ENCODE measurements around the gene PIP5K1C.

The PIP5K1C gene

GRCh38 chr19:3694361-3695123 lies 5.7 kb downstream of the PIP5K1C start:
- no peak for DNase-seq (ENCODE audit: low read depth)

DNA sequence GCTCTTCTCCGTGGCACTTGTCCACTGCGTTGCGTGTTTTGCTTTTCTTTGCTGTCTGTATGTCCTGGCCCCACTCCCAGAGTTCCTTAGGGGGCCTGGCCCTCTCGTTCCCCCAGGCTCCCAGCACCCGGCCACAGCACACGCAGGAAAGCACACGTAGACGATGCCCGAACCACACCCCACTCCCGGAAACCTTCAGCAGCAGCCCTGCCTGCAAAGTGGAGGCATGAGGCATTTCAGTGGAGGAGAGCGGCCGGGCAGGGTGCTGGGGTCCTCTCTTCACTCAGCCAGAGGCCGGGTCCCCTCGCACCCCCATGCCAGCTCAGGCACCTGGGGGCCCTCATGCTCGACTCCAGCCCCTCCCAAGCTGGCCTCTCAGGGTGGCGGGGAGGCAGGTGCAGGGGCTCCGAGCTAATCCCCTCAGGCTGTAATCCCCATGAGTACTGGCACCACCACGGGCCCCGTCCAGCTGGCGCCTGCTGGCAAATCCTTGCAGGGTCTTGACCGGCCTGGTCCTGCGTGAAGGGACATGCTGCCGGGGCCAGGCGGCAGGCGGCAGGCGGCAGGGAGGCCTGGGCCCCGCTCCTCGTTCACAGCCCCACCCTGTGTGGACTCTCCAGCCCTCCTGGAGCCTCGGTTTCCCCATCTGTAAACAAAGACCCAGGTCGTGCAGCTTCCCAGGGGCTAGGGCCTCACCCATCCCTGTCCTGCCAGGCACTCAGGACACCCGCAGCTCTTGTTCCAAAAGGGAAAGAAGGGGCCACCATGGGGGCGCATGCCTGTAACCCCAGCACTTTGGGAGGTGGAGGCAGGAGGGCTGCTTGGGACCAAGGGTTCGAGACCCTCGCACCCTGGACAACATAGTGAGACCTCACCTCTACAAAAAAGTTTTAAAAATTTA lies 7.0 kb downstream of the PIP5K1C start:
- no peak for DNase-seq (ENCODE audit: low read depth)

DNA sequence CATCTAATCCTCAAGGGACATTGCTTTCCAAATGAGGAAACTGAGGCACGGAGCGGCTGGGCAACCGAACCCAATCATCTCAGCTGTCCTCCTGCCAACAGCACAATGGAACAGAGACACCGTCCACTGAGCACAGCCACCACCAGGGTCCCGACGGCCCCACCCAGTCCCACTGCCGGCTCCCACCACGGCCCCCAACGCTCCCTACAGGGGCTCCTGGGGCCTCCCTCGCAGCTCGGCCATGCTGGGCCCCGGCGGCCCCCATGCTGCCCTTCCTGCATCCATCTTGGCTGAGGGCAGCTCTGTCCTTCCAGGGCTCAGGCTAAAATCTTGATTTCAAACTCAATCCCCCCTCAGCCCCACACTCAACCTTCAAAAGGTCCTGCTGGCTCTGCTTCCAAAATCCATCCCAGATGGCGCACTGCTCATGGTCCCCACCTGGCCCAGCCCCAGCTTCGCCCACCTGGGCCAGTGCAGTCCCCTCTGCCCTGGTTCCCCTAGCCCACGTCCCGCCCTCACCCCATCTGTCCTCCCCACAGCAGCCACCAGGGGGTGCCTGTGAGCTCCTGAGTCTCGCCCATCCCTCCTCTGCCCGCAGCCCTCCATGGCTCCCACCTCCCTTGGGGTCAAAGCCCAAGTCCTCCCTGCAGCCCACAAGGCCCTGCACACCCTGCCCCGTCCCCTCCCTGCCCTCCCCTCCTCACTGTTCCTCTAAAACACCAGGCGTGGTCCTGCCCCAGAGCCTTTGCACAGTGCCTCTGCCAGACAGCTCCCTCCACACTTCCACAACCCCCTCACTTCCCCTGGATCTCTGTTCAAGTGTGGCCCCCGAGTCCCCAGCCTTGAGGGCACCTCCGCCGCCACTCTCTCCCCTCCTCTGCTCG lies 7.9 kb downstream of the PIP5K1C start:
- DNase-seq (ENCODE audit: low read depth): no peak

- no peak for DNase-seq (ENCODE audit: low read depth)
Measured at GRCh38 chr19:3691726-3692125, 8.5 kb downstream of the PIP5K1C start.

- DNase-seq (ENCODE audit: low read depth): no peak
Measured at GRCh38 chr19:3691372-3691716, 8.9 kb downstream of the PIP5K1C start.

DNA sequence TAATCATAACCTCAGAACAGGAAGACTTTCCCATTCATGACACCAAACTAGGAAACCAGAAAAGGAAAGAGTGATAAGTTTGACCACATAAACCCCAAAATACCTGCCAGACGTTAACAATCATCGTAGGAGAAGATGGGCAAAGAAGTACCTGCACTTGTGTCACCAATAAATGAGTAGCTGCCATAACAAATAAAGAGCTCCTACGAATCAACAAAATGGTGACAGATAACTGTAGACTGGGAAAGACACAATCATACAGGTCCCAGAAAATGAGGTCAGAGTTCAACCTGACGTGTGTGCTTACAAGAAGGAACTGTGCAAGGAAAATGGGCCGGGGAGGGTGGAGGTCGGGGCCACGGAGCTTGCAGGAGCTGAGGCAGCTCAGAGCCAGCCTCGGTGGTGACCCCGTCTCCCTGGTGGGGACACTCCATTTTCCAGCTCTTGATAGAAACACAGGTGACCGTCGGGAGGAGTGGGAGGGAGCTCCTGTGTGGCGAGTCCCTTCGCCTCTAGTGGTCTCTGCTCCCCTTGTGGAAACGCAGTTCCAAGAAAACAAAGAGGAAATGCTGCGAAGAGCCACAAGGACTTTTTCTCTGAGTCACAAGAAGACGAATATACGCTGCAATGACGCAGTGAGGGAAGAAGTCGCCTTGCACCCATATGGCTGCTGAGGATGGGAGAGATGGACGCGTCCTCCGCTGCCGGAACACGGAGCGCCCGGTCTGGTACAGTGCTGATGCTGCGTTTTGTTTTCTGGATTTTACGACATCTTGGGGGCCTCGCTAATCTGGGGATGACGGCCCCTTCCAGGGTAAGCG lies 9.5 kb downstream of the PIP5K1C start:
- no peak for DNase-seq (ENCODE audit: low read depth)

DNA sequence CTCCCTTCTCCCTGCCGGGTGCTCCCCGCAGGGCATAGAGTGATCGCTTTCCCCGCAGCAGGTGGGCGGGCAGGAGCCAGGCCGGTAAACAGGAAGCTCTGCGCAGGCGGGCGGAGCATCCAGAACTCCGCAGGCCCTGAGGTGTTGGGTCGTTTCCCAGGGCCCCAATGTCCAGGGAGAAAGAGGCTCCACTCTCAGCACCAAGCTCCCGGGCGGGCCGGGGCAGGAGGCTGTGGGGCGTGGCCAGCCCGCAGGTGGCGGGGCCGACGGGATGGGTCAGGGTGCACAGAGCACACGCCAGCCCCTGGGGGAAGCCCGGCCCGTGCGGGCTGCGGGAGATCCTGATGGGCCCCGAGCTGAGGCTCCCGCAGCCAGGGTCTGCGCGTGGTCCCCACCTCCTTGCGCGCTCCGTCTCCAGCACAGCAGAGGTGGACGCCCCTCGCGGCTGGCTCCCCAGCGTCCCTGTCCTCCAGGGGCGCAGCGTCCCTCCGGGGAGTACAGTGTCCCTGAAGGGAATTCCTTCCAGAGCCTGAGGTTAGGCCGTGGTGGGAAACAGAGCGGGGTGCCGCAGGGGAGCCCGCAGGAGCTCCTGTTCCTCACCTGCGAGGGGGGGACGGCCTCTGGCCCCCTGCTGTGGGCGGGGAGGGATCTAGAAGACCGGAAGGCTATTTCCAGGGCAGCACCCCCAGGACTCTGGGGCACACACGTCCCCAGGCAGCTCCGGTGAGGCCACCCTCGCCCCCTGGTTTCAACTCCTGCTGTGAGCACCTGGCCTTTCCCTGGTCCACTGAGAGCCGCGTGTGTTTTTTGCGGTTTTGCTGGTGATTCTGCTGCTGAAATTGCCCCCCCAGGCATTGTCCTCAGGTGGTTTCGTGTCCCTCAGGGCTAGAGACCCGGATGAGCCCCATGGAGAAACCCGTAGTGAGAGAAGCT lies 12.2 kb downstream of the PIP5K1C start:
- no peak for DNase-seq (ENCODE audit: low read depth)

- DNase-seq (ENCODE audit: low read depth): no peak
Measured at GRCh38 chr19:3687393-3687773, 12.9 kb downstream of the PIP5K1C start.

DNA sequence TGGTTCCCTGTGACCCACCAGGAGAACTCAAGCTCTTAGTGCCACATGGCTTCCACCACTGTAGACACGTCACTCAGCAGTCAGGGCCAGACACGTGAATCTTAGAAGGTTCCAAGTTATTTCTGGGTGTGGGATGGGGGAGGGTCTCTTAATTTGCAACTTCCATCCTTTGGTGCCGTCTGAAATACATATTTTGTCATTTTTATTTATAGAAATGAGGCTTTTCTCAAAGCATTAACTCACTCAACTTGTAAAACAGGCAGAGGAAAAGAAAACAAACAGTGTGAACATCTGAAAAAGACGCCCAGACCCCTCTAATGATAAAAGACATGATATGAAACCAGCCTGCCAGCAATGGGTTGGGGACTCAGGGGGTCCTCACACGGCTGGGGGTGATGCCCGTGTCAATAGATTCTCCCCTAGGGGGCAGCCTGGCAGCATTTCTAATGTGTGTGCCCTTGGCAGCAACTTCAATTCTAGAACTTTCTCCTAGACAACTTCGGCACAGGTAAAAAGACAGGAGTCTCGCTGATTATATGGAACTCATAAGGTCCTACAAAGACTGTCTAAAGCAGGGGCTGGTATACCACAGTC lies 15.4 kb downstream of the PIP5K1C start:
- DNase-seq (ENCODE audit: low read depth): no peak

DNA sequence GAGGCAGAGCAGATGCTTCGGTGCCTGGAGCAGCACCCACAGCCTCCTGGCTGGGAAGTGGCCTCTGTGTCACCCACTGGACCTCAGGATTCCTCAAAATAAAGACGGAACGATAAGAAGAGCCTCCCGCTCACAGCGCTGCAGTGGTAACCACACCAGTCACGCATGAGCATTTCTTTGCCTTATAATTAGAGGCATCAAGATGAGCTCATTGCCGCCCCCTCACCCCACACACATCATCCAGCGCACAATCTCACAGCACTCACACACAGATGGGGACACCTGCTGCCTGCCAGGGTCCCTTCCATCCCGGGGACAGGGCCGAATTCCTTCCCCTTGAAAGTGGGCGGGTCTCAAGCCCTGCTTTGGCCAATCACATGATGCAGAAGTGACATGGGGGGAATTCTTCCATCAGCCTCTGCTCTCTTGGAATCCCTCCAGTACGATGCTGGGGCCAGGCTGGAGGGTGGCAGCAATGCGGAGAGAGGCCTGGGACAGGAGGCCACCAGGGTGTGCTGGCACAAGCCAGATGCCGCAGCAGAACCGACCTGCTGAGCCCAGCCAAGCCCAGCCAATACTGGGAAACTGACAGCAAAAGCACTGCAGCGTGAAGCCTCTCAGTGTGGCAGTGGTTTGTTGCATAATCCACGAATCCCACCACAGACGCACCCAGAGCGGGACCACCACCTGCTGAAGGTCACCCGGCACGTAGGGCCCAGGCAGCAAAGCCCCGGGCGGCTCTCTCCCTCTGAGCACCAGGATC lies 16.0 kb downstream of the PIP5K1C start:
- DNase-seq (ENCODE audit: low read depth): no peak

DNA sequence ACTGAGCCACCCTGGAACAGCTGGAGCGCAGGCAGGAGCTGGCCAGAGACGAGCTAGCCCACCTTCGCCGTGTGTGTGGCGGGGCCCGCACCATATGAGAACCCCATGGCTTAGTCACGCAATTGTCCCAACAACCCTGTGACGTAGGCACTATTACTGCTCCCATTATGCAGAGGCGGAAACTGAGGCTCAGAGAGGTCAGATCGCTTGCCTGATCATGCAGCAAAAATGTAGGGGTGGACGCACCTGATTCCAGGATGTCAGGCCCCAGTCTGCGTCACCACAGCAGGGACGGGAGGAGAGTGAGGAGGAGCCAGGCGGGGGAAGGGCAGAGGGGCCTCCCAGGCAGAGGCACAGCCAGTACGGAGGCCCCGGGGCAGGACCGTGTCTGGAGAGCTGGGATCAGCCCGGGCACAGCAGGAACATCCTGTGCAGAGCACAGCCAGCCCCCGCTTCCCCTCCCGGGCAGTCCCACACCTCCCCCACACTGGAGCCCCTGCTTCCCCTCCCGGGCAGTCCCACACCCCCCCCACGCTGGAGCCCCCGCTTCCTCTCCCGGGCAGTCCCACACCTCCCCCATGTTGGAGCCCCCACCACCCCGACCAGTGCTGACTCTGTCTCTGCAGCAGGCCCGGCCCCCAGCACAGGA lies 16.7 kb downstream of the PIP5K1C start:
- DNase-seq (ENCODE audit: low read depth): no peak

DNA sequence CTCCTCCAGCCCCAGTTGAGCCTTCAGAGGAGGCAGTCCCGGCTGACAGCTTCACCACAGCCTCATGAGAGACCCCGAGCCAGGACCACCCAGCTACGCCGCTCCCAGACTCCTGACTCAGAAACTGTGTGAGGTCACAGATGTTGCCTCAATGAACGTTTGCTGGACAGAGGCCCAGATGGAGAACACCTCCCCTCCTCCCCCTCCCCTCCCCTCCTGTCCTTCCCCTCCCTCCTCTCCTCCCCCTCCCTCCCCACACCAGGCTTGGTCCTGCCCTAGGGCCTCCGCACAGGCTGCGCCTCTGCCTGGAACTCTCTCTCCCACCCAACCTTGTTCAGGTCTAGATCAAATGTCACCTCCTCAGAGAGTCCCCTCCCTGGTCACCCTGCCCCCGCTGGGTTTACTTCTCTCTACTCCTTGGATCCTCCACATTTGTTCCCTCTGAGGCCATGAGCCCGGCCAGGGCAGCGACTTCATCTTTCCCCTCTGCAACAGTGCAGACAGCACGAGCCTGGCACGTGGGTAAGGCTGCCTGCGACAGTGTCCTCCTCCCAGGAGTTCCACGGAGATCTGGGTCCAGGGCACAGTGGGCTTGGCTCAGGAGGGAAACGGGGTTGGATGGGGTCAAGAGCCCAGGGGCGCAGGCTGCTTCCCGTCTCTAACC lies 17.4 kb downstream of the PIP5K1C start:
- no peak for DNase-seq (ENCODE audit: low read depth)

- DNase-seq (ENCODE audit: low read depth): no peak
Measured at GRCh38 chr19:3682286-3682685, 18.0 kb downstream of the PIP5K1C start.

- DNase-seq (ENCODE audit: low read depth): no peak
Measured at GRCh38 chr19:3680939-3681338, 19.3 kb downstream of the PIP5K1C start.

GRCh38 chr19:3679581-3679980 lies 20.7 kb downstream of the PIP5K1C start:
- DNase-seq (ENCODE audit: low read depth): no peak

- no peak for DNase-seq (ENCODE audit: low read depth)
Measured at GRCh38 chr19:3679138-3679537, 21.1 kb downstream of the PIP5K1C start.

GRCh38 chr19:3678188-3678587 lies 22.1 kb downstream of the PIP5K1C start:
- DNase-seq (ENCODE audit: low read depth): no peak

All from HS-5 (cell line).